H9 (cell line): ENCODE measurements around the gene SLC24A3. TPM values are rescaled to one million over a fixed set of nuclear protein-coding genes. Genes with fewer than 3 reads are reported as not detected.

Experiments used
- DNase-seq: peaks from one replicate; pipeline ENCODE4 v3.0.0-alpha.2; 2017
- H2AFZ ChIP-seq: one replicate; pipeline ENCODE4 v1.6.1; 2013; ENCODE audit warnings: mild to moderate bottlenecking, low read length, control low read depth, moderate library complexity
- H2AK5ac ChIP-seq: 2 replicates; pipeline ENCODE4 v1.6.1; 2013; ENCODE audit warnings: low read length, control low read depth, mixed read lengths; ENCODE audit not compliant: insufficient read length
- H2BK120ac ChIP-seq: one replicate; pipeline ENCODE4 v1.6.1; 2013; ENCODE audit warnings: low read depth, mild to moderate bottlenecking, low read length, control low read depth, inconsistent platforms; ENCODE audit not compliant: poor library complexity, severe bottlenecking
- H2BK12ac ChIP-seq: 2 replicates; pipeline ENCODE4 v1.6.1; 2013; ENCODE audit warnings: low read length, control low read depth, mixed read lengths, low read depth; ENCODE audit not compliant: insufficient read length
- H2BK15ac ChIP-seq: 2 replicates; pipeline ENCODE4 v1.6.1; 2013; ENCODE audit warnings: low read depth, low read length, control low read depth
- H2BK20ac ChIP-seq: one replicate; pipeline ENCODE4 v1.6.1; 2013; ENCODE audit warnings: low read depth, mild to moderate bottlenecking, low read length, control low read depth, inconsistent platforms; ENCODE audit not compliant: poor library complexity, severe bottlenecking
- H2BK5ac ChIP-seq: 2 replicates; pipeline ENCODE4 v1.6.1; 2013; ENCODE audit warnings: low read length, control low read depth, mixed read lengths; ENCODE audit not compliant: insufficient read length
- H3K14ac ChIP-seq: 2 replicates; pipeline ENCODE4 v1.6.1; 2013; ENCODE audit warnings: low read length, control low read depth; ENCODE audit not compliant: insufficient read depth
- H3K18ac ChIP-seq: 2 replicates; pipeline ENCODE4 v1.6.1; 2013; ENCODE audit warnings: low read depth, mild to moderate bottlenecking, mixed read lengths, low read length, control low read depth; ENCODE audit not compliant: insufficient read length
- H3K23ac ChIP-seq: 2 replicates; pipeline ENCODE4 v1.6.1; 2013; ENCODE audit warnings: low read length, control low read depth, mixed read lengths, low read depth; ENCODE audit not compliant: insufficient read length
- H3K23me2 ChIP-seq: 2 replicates; pipeline ENCODE4 v1.6.1; 2013; ENCODE audit warnings: low read depth, mild to moderate bottlenecking, mixed read lengths, low read length, control low read depth; ENCODE audit not compliant: insufficient read length, poor library complexity, severe bottlenecking
- H3K27ac ChIP-seq: 2 replicates; pipeline ENCODE4 v1.5.1; 2013; ENCODE audit warnings: low read length, control low read depth, mixed read lengths, low read depth; ENCODE audit not compliant: insufficient read length
- H3K27me3 ChIP-seq: 2 replicates; pipeline ENCODE4 v1.6.1; 2013; ENCODE audit warnings: low read length, control low read depth, inconsistent platforms; ENCODE audit not compliant: insufficient read depth
- H3K4ac ChIP-seq: 2 replicates; pipeline ENCODE4 v1.6.1; 2013; ENCODE audit warnings: low read depth, mild to moderate bottlenecking, control low read depth, inconsistent platforms, low read length, moderate library complexity
- H3K4me1 ChIP-seq: 2 replicates; pipeline ENCODE4 v1.6.1; 2013; ENCODE audit warnings: low read length, control low read depth, inconsistent platforms; ENCODE audit not compliant: insufficient read depth
- H3K4me2 ChIP-seq: 2 replicates; pipeline ENCODE4 v1.6.1; 2013; ENCODE audit warnings: low read length, control low read depth, mixed read lengths; ENCODE audit not compliant: insufficient read length, insufficient read depth
- H3K56ac ChIP-seq: 2 replicates; pipeline ENCODE4 v1.6.1; 2013; ENCODE audit warnings: low read depth, mild to moderate bottlenecking, mixed read lengths, low read length, control low read depth; ENCODE audit not compliant: insufficient read length
- H3K79me1 ChIP-seq: 2 replicates; pipeline ENCODE4 v1.6.1; 2013; ENCODE audit warnings: low read depth, mild to moderate bottlenecking, moderate library complexity, low read length, control low read depth, inconsistent platforms; ENCODE audit not compliant: insufficient read depth, poor library complexity, severe bottlenecking
- H3K79me2 ChIP-seq: 2 replicates; pipeline ENCODE4 v1.6.1; 2013; ENCODE audit warnings: low read length, control low read depth, inconsistent platforms; ENCODE audit not compliant: insufficient read depth
- H3K9ac ChIP-seq: 2 replicates; pipeline ENCODE4 v1.6.1; 2013; ENCODE audit warnings: low read length, control low read depth, mixed read lengths; ENCODE audit not compliant: insufficient read length; ENCODE audit errors: extremely low read depth
- H3K9me3 ChIP-seq: one replicate; pipeline ENCODE4 v1.6.1; 2013; ENCODE audit warnings: low read depth, low read length, inconsistent platforms; ENCODE audit not compliant: control insufficient read depth
- H3T11ph ChIP-seq: one replicate; pipeline ENCODE4 v1.6.1; 2013; ENCODE audit warnings: mild to moderate bottlenecking, low read length, control low read depth, inconsistent platforms
- H4K20me1 ChIP-seq: one replicate; pipeline ENCODE4 v1.6.1; 2013; ENCODE audit not compliant: control insufficient read depth, insufficient read length, insufficient read depth
- H4K5ac ChIP-seq: 2 replicates; pipeline ENCODE4 v1.6.1; 2013; ENCODE audit warnings: low read depth, mild to moderate bottlenecking, mixed read lengths, low read length, control low read depth; ENCODE audit not compliant: insufficient read length
- H4K8ac ChIP-seq: replicated peaks from 2 replicates; pipeline ENCODE4 v1.6.1; 2013; ENCODE audit warnings: low read length, control low read depth, mixed read lengths, low read depth; ENCODE audit not compliant: insufficient read length
- H4K91ac ChIP-seq: 2 replicates; pipeline ENCODE4 v1.6.1; 2013; ENCODE audit warnings: low read depth, mild to moderate bottlenecking, moderate library complexity, mixed read lengths, low read length, control low read depth; ENCODE audit not compliant: insufficient read length
- H3K27ac Mint-ChIP-seq, 3 experiments: 2 replicates in 2 of 3; 3 replicates in 1 of 3; pipeline ENCODE4 v1.8.0; 2020 to 2021; ENCODE audit warnings: mixed read lengths in 3 of 3, mild to moderate bottlenecking in 1 of 3, moderate library complexity in 1 of 3
- H3K27me3 Mint-ChIP-seq: 2 replicates; pipeline ENCODE4 v1.8.0; 2021; ENCODE audit warnings: low read depth, mild to moderate bottlenecking, moderate library complexity, mixed read lengths
- H3K36me3 Mint-ChIP-seq, 3 experiments: 2 replicates in 2 of 3; 3 replicates in 1 of 3; pipeline ENCODE4 v1.8.0; 2020 to 2021; ENCODE audit warnings: low read depth in 3 of 3, mixed read lengths in 3 of 3; ENCODE audit not compliant: insufficient read depth in 1 of 3
- H3K4me1 Mint-ChIP-seq, 2 experiments: 2 replicates each; pipeline ENCODE4 v1.8.0; 2020; ENCODE audit warnings: mixed read lengths in 2 of 2
- H3K4me3 Mint-ChIP-seq, 2 experiments: 2 replicates in 1 of 2; 3 replicates in 1 of 2; pipeline ENCODE4 v1.8.0; 2020 to 2021; ENCODE audit warnings: mild to moderate bottlenecking in 2 of 2, mixed read lengths in 2 of 2, moderate library complexity in 1 of 2
- H3K9me3 Mint-ChIP-seq, 2 experiments: 2 replicates in 1 of 2; 3 replicates in 1 of 2; pipeline ENCODE4 v1.8.0; 2020; ENCODE audit warnings: mild to moderate bottlenecking in 2 of 2, mixed read lengths in 2 of 2, moderate library complexity in 1 of 2
- WGBS: extraction: QIAGEN DNeasy Blood & Tissue Kit; methylation state at CpG from one replicate; pipeline ENCODE4 v1.1.7; 2013; ENCODE audit warnings: missing lambda C conversion rate, low lambda C conversion rate, mixed read lengths; ENCODE audit not compliant: insufficient read length; ENCODE audit errors: extremely low coverage; 5-methylcytosine and 5-hydroxymethylcytosine counted together
- total RNA-seq: library from RNA; stranded (reverse); gene quantifications from 2 replicates; pipeline ENCODE4 v1.2.1, GENCODE V29; 2021
- TF ChIP-seq, protein P1 (sequence below): fragments of 200-600 bp; sonication (generic); conservative IDR thresholded peaks from 3 replicates; pipeline ENCODE4 v1.8.0; 2021; ENCODE audit warnings: antibody characterized with exemption, mild to moderate bottlenecking

Gene SLC24A3
- total RNA-seq, 1 experiment from 2014 or later, result 0.83 TPM

DNA sequence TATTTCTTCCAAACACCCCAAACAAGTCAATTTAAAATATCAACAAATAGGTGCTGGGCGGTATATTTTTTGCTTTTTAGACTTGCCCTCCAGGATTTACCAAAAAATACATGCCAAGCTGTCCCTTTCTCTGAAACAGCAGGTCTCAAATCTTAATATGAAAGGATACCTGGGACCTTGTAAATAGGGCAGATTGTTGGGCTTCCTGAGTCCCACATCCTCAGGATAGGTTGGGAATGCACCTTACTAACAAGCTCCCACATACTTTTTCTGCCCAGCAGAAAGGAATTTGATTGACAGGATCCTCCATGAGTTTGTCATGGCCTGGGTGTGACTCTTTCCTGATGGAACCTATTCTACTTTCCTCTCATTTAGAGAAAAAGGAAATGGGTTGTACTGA lies 4.9 kb upstream of the SLC24A3 start:
- no peaks in the 10 kb centered on the region for H3K79me2 ChIP-seq
- no peaks in the 10 kb centered on the region for H3K9me3 ChIP-seq
- H2BK12ac ChIP-seq, result no peak overlapping the region
- H3K56ac ChIP-seq, result no peak overlapping the region
- no peak overlapping the region for H2AK5ac ChIP-seq
- H3K14ac ChIP-seq, result no peak overlapping the region
- H3K27me3 Mint-ChIP-seq, result peaks cover 32% of the 10 kb centered on the region
- H3K4ac ChIP-seq, result no peak overlapping the region
- H3K27ac Mint-ChIP-seq, result peak overlapping the region in 2 of 3 experiments; percentile 51 to 97; a peak in 3 of 7 replicates
- no peak overlapping the region for H3T11ph ChIP-seq
- no peak overlapping the region for H3K4me3 Mint-ChIP-seq
- H3K27ac ChIP-seq, result no peak overlapping the region
- H3K36me3 Mint-ChIP-seq, result peaks cover 0 to 5% (median 1%) of the 10 kb centered on the region in 3 experiments; a peak in 3 of 7 replicates
- no peak overlapping the region for H2BK120ac ChIP-seq
- H4K5ac ChIP-seq, result no peak overlapping the region
- H4K8ac ChIP-seq, result no peak overlapping the region
- no CpG with 5 or more reads among the region's 1 CpG for WGBS
- H4K91ac ChIP-seq, result no peak overlapping the region
- no peaks in the 10 kb centered on the region for H4K20me1 ChIP-seq
- H2AFZ ChIP-seq, result no peak overlapping the region
- H3K79me1 ChIP-seq, result no peaks in the 10 kb centered on the region
- TF ChIP-seq, protein P1, sequence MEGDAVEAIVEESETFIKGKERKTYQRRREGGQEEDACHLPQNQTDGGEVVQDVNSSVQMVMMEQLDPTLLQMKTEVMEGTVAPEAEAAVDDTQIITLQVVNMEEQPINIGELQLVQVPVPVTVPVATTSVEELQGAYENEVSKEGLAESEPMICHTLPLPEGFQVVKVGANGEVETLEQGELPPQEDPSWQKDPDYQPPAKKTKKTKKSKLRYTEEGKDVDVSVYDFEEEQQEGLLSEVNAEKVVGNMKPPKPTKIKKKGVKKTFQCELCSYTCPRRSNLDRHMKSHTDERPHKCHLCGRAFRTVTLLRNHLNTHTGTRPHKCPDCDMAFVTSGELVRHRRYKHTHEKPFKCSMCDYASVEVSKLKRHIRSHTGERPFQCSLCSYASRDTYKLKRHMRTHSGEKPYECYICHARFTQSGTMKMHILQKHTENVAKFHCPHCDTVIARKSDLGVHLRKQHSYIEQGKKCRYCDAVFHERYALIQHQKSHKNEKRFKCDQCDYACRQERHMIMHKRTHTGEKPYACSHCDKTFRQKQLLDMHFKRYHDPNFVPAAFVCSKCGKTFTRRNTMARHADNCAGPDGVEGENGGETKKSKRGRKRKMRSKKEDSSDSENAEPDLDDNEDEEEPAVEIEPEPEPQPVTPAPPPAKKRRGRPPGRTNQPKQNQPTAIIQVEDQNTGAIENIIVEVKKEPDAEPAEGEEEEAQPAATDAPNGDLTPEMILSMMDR, result no peak
- no peaks in the 10 kb centered on the region; the same call in 1 of the 2 replicates for H3K27me3 ChIP-seq
- no peak overlapping the region for H3K23ac ChIP-seq
- peak; percentile 50 for DNase-seq
- H3K9me3 Mint-ChIP-seq, result peaks cover 4 to 11% of the 10 kb centered on the region in 2 experiments; a peak in 4 of 5 replicates
- peaks cover 19% of the 10 kb centered on the region for H3K4me1 ChIP-seq
- no peak overlapping the region for H2BK15ac ChIP-seq
- no peak overlapping the region for H2BK5ac ChIP-seq
- peaks cover 43 to 46% of the 10 kb centered on the region in 2 experiments for H3K4me1 Mint-ChIP-seq
- H3K18ac ChIP-seq, result no peak overlapping the region
- peaks cover 9% of the 10 kb centered on the region for H3K23me2 ChIP-seq
- H3K4me2 ChIP-seq, result no peak overlapping the region
- H2BK20ac ChIP-seq, result no peak overlapping the region
- H3K9ac ChIP-seq, result no peak overlapping the region
